HepG2 (cell line): Measurements from ENCODE around the gene PLXND1. TPM values are rescaled to one million over a fixed set of nuclear protein-coding genes. Genes with fewer than 3 reads are reported as not detected.

Experiments
- DZIP1 ChIP-seq: sonication (generic); formaldehyde crosslinking; IDR thresholded peaks from 2 replicates; pipeline ENCODE4 v1.5.0; 2020; ENCODE audit warnings: mild to moderate bottlenecking, missing genetic modification reagents
- E2F5 ChIP-seq: sonication (generic); formaldehyde crosslinking; conservative IDR thresholded peaks from 2 replicates; pipeline ENCODE4 v1.4.0; 2020; ENCODE audit warnings: missing genetic modification reagents
- HNF1B ChIP-seq: sonication (generic); formaldehyde crosslinking; IDR thresholded peaks from 2 replicates; pipeline ENCODE4 v1.5.1; 2020; ENCODE audit warnings: mild to moderate bottlenecking, moderate library complexity, missing genetic modification reagents
- JARID2 ChIP-seq: sonication (generic); formaldehyde crosslinking; IDR thresholded peaks from 2 replicates; pipeline ENCODE4 v1.8.1; 2023; ENCODE audit warnings: missing genetic modification reagents, inconsistent platforms; ENCODE audit not compliant: insufficient replicate concordance
- KAT8 ChIP-seq: IDR thresholded peaks from 2 replicates; pipeline ENCODE4 v1.6.1; 2016; ENCODE audit warnings: missing genetic modification reagents, missing compliant biosample characterization
- KDM5B ChIP-seq: sonication (generic); formaldehyde crosslinking; IDR thresholded peaks from 2 replicates; pipeline ENCODE4 v1.4.0; 2020; ENCODE audit warnings: missing genetic modification reagents, mild to moderate bottlenecking, borderline replicate concordance
- MTA1 ChIP-seq: sonication (generic); formaldehyde crosslinking; IDR thresholded peaks from 2 replicates; pipeline ENCODE4 v1.4.0; 2020; ENCODE audit warnings: missing genetic modification reagents, mild to moderate bottlenecking, borderline replicate concordance
- MTERF4 ChIP-seq: sonication (generic); formaldehyde crosslinking; IDR thresholded peaks from 2 replicates; pipeline ENCODE4 v1.8.0; 2023; ENCODE audit warnings: mild to moderate bottlenecking, missing genetic modification reagents
- MYPOP ChIP-seq: sonication (generic); formaldehyde crosslinking; IDR thresholded peaks from 2 replicates; pipeline ENCODE4 v1.8.1; 2023; ENCODE audit warnings: mild to moderate bottlenecking, moderate library complexity, missing genetic modification reagents
- NCOA2 ChIP-seq: sonication (generic); formaldehyde crosslinking; IDR thresholded peaks from 2 replicates; pipeline ENCODE4 v1.8.0; 2022; ENCODE audit warnings: inconsistent platforms
- NR0B2 ChIP-seq: sonication (generic); formaldehyde crosslinking; IDR thresholded peaks from 2 replicates; pipeline ENCODE4 v1.4.0; 2020; ENCODE audit warnings: mild to moderate bottlenecking, missing genetic modification reagents
- NR2F6 ChIP-seq, 2 experiments: IDR thresholded peaks; 2 replicates each; pipeline ENCODE4 v1.6.1; 2016; ENCODE audit warnings: antibody characterized with exemption in 1 of 2, mild to moderate bottlenecking in 1 of 2
- POGZ ChIP-seq: sonication (generic); formaldehyde crosslinking; IDR thresholded peaks from 2 replicates; pipeline ENCODE4 v1.4.0; 2020; ENCODE audit warnings: mild to moderate bottlenecking, missing genetic modification reagents
- SP140L ChIP-seq: sonication (generic); formaldehyde crosslinking; IDR thresholded peaks from 2 replicates; pipeline ENCODE4 v1.4.0; 2020; ENCODE audit warnings: missing genetic modification reagents, borderline replicate concordance
- STAG1 ChIP-seq: sonication (generic); formaldehyde crosslinking; IDR thresholded peaks from 2 replicates; pipeline ENCODE4 v1.4.0; 2020; ENCODE audit warnings: missing genetic modification reagents
- TRIM24 ChIP-seq: sonication (generic); formaldehyde crosslinking; IDR thresholded peaks from 2 replicates; pipeline ENCODE4 v1.8.0; 2022; ENCODE audit warnings: mild to moderate bottlenecking, missing genetic modification reagents
- ZBTB38 ChIP-seq: sonication (generic); formaldehyde crosslinking; IDR thresholded peaks from 2 replicates; pipeline ENCODE4 v1.5.1; 2020; ENCODE audit warnings: mild to moderate bottlenecking, missing genetic modification reagents
- ZFY ChIP-seq: sonication (generic); formaldehyde crosslinking; IDR thresholded peaks from 2 replicates; pipeline ENCODE4 v1.4.0; 2020; ENCODE audit warnings: missing genetic modification reagents
- ZKSCAN5 ChIP-seq: sonication (generic); formaldehyde crosslinking; IDR thresholded peaks from 2 replicates; pipeline ENCODE4 v1.5.1; 2020; ENCODE audit warnings: mild to moderate bottlenecking, missing genetic modification reagents
- ZNF451 ChIP-seq: sonication (generic); formaldehyde crosslinking; IDR thresholded peaks from 2 replicates; pipeline ENCODE4 v1.5.0; 2020; ENCODE audit warnings: mild to moderate bottlenecking, missing genetic modification reagents
- ZNF549 ChIP-seq: sonication (generic); formaldehyde crosslinking; IDR thresholded peaks from 2 replicates; pipeline ENCODE4 v1.5.0; 2020; ENCODE audit warnings: missing genetic modification reagents
- ZNF619 ChIP-seq: sonication (generic); formaldehyde crosslinking; IDR thresholded peaks from 2 replicates; pipeline ENCODE4 v1.4.0; 2020; ENCODE audit warnings: mild to moderate bottlenecking, missing genetic modification reagents
- polyA plus RNA-seq, 8 experiments: library from polyadenylated mRNA; depleted of rRNA in 3 of 8; stranded (reverse) in 7 of 8; unstranded in 1 of 8; fragments of >200 nt; fragmentation: Illumina TruSeq in 4 of 8; extraction: Trizol in 4 of 8; gene quantifications; 2 replicates each; pipeline versions ENCODE4 v1.2.1 to v1.2.3, GENCODE V29; 2011 to 2016; ENCODE audit warnings: low read depth in 4 of 8, missing spikeins in 1 of 8, mixed read lengths in 1 of 8; ENCODE audit not compliant: insufficient read depth in 1 of 8
- total RNA-seq, 5 experiments: library from RNA; depleted of rRNA; stranded (reverse); fragments of >200 nt; fragmentation: Illumina TruSeq; extraction: Trizol; gene quantifications; 2 replicates each; pipeline ENCODE4 v1.2.3, GENCODE V29; 2016; ENCODE audit warnings: low read depth in 1 of 5

PLXND1 gene
- total and polyA plus RNA-seq, 2 of the 13 experiments (the other 11 are each of a cell fraction or from before 2014, with no cell fraction given): 15.9 to 42.0 TPM

- TF ChIP-seq HNF1B (CRISPR knock-in tag) (no peak), NCOA2 (peak; percentile 43; the same call in 1 of the 2 replicates), MTERF4 (CRISPR knock-in tag) (no peak), DZIP1 (CRISPR knock-in tag) (no peak), NR2F6 (IDR thresholded peaks at IDR 0.05) (no peak), NR2F6 (CRISPR knock-in tag; IDR thresholded peaks at IDR 0.05) (peak; percentile 20; the same call in 1 of the 2 replicates), ZNF549 (no peak), ZBTB38 (CRISPR knock-in tag) (peak; percentile 75), ZNF619 (CRISPR knock-in tag) (no peak), ZNF451 (no peak), MYPOP (CRISPR knock-in tag) (no peak), ZKSCAN5 (CRISPR knock-in tag) (no peak), KDM5B (CRISPR knock-in tag) (no peak), SP140L (CRISPR knock-in tag) (no peak), MTA1 (CRISPR knock-in tag) (0 out of 2 replicates have a peak, but pooled peaks have one; percentile 7), TRIM24 (CRISPR knock-in tag) (no peak), E2F5 (CRISPR knock-in tag) (no peak), STAG1 (CRISPR knock-in tag) (no peak), JARID2 (no peak), KAT8 (CRISPR knock-in tag) (0 out of 2 replicates have a peak, but pooled peaks have one; percentile 0), ZFY (CRISPR knock-in tag) (no peak), NR0B2 (CRISPR knock-in tag) (no peak), POGZ (CRISPR knock-in tag) (no peak)
These were observed 29.7 kb downstream of the PLXND1 start (continued) for GRCh38 chr3:129576514-129577352.
